ENCODE data around the gene BPIFB6. TPM values are rescaled to one million over a fixed set of nuclear protein-coding genes. Genes with fewer than 3 reads are reported as not detected.
A peak's percentile ranks its signal among the peaks of the same experiment; 100 is the strongest.

The BPIFB6 gene
- polyA plus RNA-seq, 3 donors, result not detected

- no peak overlapping the region for H3K27ac Mint-ChIP-seq
- no peaks in the 10 kb centered on the region for H3K9me3 Mint-ChIP-seq
These were observed 43.4 kb upstream of the BPIFB6 start for GRCh38 chr20:32988008-32988407.

DNA sequence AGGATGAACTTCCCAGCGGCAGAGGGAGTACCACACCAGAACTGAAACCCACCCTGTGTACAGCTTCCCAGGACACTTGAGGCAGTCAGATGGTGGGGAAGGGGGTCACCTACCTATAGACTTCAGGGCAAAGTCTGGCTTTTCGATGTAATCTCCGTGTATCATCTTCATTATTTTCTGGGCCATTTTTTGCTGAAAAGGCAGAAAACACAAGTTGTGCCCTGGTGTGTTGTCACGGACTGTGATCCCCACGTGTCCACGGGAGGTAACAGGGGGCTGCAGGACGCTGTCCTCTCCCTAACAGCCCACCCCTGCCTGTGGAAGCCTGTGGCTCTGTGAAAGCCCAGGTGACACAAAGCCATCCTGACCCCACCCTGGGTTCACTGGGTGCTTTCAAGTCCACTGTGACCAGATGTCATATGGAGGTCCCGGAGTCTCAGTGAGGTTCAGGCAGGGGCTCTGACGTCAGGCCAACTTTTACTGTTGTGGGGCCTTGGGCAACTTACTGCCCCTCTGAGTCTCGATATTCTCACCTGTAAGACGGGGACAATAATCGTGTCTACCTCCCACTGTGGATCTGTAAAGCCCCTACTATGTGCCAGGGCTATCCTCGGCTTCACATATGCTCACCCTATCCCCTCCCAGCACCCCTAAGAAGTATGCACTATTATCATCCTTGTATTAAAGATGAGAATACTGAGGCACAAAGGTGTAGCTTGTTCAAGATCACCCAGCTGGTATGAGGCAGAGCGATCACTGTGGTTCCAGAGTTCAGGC lies 41.8 kb upstream of the BPIFB6 start:
- Mint-ChIP-seq H3K36me3 (no peaks in the 10 kb centered on the region), H3K4me1 (no peaks in the 10 kb centered on the region), H3K4me3 (no peak overlapping the region), H3K9me3 (peaks cover 0 to 2% (median 0%) of the 10 kb centered on the region in 7 donors), H3K27me3 (ENCODE audit: low read depth in 3 of 3) (peaks cover 0 to 1% (median 0%) of the 10 kb centered on the region in 3 donors), H3K27ac (no peak overlapping the region)
- intact Hi-C loops (cut with micrococcal nuclease), result no loop called here
- Histone ChIP-seq H4K20me1 (ENCODE audit: insufficient read depth, low read length) (no peaks in the 10 kb centered on the region), H3K4me1 (ENCODE audit: control insufficient read depth in 1 of 2, insufficient read depth in 2 of 2, low read length in 2 of 2) (no peaks in the 10 kb centered on the region), H3K79me2 (ENCODE audit: insufficient read depth, low read length) (no peaks in the 10 kb centered on the region), H3K36me3 (replicated peaks in 1 of 2; ENCODE audit: control insufficient read depth in 1 of 2, insufficient read depth in 2 of 2, low read length in 2 of 2) (no peaks in the 10 kb centered on the region), H3K27ac (ENCODE audit: low read depth in 1 of 2, low read length in 2 of 2) (no peak overlapping the region), H3K9me3 (replicated peaks in 1 of 2; ENCODE audit: control insufficient read depth in 1 of 2, insufficient read depth in 1 of 2, low read length in 2 of 2) (no peaks in the 10 kb centered on the region), H3K4me2 (replicated peaks; ENCODE audit: extremely low read depth, low read length, poor library complexity, severe bottlenecking) (no peak overlapping the region), H3K4me3 (replicated peaks in 1 of 3; ENCODE audit: low read depth in 2 of 3, low read length in 3 of 3) (no peak overlapping the region), H2AFZ (ENCODE audit: insufficient read depth, low read depth, low read length, poor library complexity, severe bottlenecking) (no peak overlapping the region), H3K9ac (ENCODE audit: insufficient read depth, low read length, poor library complexity, severe bottlenecking) (no peak overlapping the region), H3K27me3 (ENCODE audit: control insufficient read depth in 2 of 2, insufficient read depth in 2 of 2, low read length in 2 of 2) (no peaks in the 10 kb centered on the region)
- TF ChIP-seq, protein P1, sequence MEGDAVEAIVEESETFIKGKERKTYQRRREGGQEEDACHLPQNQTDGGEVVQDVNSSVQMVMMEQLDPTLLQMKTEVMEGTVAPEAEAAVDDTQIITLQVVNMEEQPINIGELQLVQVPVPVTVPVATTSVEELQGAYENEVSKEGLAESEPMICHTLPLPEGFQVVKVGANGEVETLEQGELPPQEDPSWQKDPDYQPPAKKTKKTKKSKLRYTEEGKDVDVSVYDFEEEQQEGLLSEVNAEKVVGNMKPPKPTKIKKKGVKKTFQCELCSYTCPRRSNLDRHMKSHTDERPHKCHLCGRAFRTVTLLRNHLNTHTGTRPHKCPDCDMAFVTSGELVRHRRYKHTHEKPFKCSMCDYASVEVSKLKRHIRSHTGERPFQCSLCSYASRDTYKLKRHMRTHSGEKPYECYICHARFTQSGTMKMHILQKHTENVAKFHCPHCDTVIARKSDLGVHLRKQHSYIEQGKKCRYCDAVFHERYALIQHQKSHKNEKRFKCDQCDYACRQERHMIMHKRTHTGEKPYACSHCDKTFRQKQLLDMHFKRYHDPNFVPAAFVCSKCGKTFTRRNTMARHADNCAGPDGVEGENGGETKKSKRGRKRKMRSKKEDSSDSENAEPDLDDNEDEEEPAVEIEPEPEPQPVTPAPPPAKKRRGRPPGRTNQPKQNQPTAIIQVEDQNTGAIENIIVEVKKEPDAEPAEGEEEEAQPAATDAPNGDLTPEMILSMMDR (IDR thresholded peaks at IDR 0.05), result no peak
- WGBS (ENCODE audit: insufficient coverage), result 89% methylated on average over 8 of the region's 14 CpGs
- DNase-seq, result no peak

More at GRCh38 chr20:32988008-32988407, 43.4 kb upstream of the BPIFB6 start:
- no peaks in the 10 kb centered on the region for H3K9me3 ChIP-seq (replicated peaks in 1 of 2; ENCODE audit: control insufficient read depth in 1 of 2, insufficient read depth in 1 of 2, low read length in 2 of 2)
- no peak overlapping the region for H3K4me2 ChIP-seq (replicated peaks; ENCODE audit: extremely low read depth, low read length, poor library complexity, severe bottlenecking)
- DNase-seq, result peak in 1 of 3 donors; percentile 24
- TF ChIP-seq, protein P1 (IDR thresholded peaks at IDR 0.05), result no peak
- Mint-ChIP-seq H3K4me3 (no peak overlapping the region), H3K27me3 (ENCODE audit: low read depth in 3 of 3) (peaks cover 0 to 3% (median 3%) of the 10 kb centered on the region in 3 donors), H3K36me3 (no peaks in the 10 kb centered on the region), H3K4me1 (no peaks in the 10 kb centered on the region)
- no peak overlapping the region for H2AFZ ChIP-seq (ENCODE audit: insufficient read depth, low read depth, low read length, poor library complexity, severe bottlenecking)
- no peaks in the 10 kb centered on the region for H3K27me3 ChIP-seq (ENCODE audit: control insufficient read depth in 2 of 2, insufficient read depth in 2 of 2, low read length in 2 of 2)
- no peaks in the 10 kb centered on the region for H4K20me1 ChIP-seq (ENCODE audit: insufficient read depth, low read length)
- no peaks in the 10 kb centered on the region for H3K4me1 ChIP-seq (ENCODE audit: control insufficient read depth in 1 of 2, insufficient read depth in 2 of 2, low read length in 2 of 2)
- no peak overlapping the region for H3K4me3 ChIP-seq (replicated peaks in 1 of 3; ENCODE audit: low read depth in 2 of 3, low read length in 3 of 3)
- no peak overlapping the region for H3K9ac ChIP-seq (ENCODE audit: insufficient read depth, low read length, poor library complexity, severe bottlenecking)
- intact Hi-C loops (cut with micrococcal nuclease), result no loop called here
- H3K36me3 ChIP-seq (replicated peaks in 1 of 2; ENCODE audit: control insufficient read depth in 1 of 2, insufficient read depth in 2 of 2, low read length in 2 of 2), result no peaks in the 10 kb centered on the region
- WGBS (ENCODE audit: insufficient coverage), result 77% methylated on average over 15 of the region's 16 CpGs
- H3K79me2 ChIP-seq (ENCODE audit: insufficient read depth, low read length), result no peaks in the 10 kb centered on the region
- H3K27ac ChIP-seq (ENCODE audit: low read depth in 1 of 2, low read length in 2 of 2), result no peak overlapping the region

All from CD14-positive monocyte (primary cell).